ENCODE measurements around the gene RBFOX1.

DNA sequence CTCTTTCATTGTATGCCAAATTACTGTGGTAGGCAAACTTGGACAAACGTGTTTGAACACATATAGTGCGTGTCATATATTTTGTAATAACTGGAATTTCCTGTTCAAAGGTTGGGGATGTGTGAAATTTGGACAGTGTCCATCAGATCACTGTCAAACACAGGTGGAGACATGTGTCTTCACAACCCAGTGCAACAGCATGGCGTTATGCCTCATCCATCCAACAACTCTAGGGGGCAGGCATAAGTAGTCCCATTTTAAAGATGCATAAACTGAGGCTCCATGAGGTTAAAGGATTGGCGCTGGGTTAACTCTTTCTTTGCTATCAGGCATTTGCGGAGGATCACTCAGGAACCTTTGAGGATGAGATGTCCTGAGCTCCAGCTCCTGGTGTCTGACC is 103.7 kb downstream of the RBFOX1 start:
- TF ChIP-seq, protein P1, sequence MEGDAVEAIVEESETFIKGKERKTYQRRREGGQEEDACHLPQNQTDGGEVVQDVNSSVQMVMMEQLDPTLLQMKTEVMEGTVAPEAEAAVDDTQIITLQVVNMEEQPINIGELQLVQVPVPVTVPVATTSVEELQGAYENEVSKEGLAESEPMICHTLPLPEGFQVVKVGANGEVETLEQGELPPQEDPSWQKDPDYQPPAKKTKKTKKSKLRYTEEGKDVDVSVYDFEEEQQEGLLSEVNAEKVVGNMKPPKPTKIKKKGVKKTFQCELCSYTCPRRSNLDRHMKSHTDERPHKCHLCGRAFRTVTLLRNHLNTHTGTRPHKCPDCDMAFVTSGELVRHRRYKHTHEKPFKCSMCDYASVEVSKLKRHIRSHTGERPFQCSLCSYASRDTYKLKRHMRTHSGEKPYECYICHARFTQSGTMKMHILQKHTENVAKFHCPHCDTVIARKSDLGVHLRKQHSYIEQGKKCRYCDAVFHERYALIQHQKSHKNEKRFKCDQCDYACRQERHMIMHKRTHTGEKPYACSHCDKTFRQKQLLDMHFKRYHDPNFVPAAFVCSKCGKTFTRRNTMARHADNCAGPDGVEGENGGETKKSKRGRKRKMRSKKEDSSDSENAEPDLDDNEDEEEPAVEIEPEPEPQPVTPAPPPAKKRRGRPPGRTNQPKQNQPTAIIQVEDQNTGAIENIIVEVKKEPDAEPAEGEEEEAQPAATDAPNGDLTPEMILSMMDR (IDR thresholded peaks at IDR 0.05), result no peak
- no peak for TF ChIP-seq EZH2 (IDR thresholded peaks at IDR 0.05; ENCODE audit: borderline replicate concordance, insufficient read depth, low read depth, low read length, poor library complexity, severe bottlenecking)
